GM12872 (cell line): Measurements from ENCODE around the gene SHISA7.

Experiments
- CTCF ChIP-seq: IDR thresholded peaks from 3 replicates; pipeline ENCODE4 v1.5.1; 2011; ENCODE audit warnings: low read depth, mild to moderate bottlenecking, low read length, moderate library complexity; ENCODE audit not compliant: insufficient read depth

The SHISA7 gene

GRCh38 chr19:55383279-55384130, 59.6 kb downstream of the SHISA7 start:
- TF ChIP-seq CTCF = no peak

DNA sequence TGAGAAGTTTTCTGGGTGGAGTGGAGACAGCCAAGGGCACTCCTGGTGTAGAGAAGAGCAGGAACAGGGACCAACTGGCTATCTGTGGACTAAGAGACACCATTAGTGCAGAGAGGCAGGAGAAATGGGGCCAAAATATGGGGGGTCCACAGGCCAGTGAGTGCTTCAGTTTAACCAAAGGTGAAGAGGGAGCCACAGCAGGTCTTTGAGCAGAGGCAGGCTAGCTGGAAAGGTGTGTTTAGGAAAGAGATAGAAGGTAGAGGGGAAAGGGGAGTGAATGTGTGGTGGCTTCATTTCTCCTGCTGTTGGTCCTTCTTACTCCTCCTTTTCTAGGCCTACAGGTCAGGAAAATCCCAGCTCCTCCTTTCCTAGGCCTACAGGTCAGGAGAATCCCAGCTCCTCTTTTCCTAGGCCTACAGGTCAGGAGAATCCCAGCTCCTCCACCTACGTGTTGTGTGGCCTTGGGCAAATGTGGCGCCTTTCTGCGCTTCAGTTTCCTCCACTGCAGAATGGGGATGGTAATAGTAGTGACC, 60.5 kb downstream of the SHISA7 start:
- no peak for TF ChIP-seq CTCF

- TF ChIP-seq CTCF = no peak
Measured at GRCh38 chr19:55382013-55382412, 61.1 kb downstream of the SHISA7 start.

DNA sequence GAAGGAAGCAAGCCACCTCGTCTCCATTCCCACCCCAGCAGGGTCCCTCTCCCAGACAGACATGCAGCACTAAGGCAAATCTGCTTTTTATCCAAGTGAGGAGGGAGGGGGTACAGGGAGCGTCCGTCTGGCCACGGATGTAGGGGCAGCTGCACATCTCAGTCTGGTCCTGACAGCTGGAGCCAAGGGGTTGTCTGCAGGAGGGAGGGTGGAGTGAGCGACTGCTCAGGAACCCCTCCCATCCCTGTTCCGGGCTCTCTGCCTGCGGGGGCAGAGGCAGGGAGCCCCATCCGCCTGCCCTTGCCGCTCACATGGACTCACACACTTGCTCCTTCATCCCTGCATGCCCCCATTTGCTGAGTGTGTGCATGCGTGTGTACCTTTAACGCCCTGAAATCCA, 63.9 kb downstream of the SHISA7 start:
- TF ChIP-seq CTCF = no peak
